Trophoblast cell (in vitro differentiated cells and primary cell): ENCODE measurements around the gene FLYWCH1.

Experiments used
- DNase-seq, 2 donors: peaks; one replicate each; pipeline ENCODE4 v3.0.0-alpha.2; 2016
- H2AFZ ChIP-seq: 2 replicates; pipeline ENCODE4 v1.6.1; 2013; ENCODE audit warnings: low read length, moderate library complexity, mild to moderate bottlenecking; ENCODE audit not compliant: insufficient read depth, poor library complexity
- H2AK5ac ChIP-seq: 2 replicates; pipeline ENCODE4 v1.6.1; 2013; ENCODE audit warnings: mild to moderate bottlenecking, low read length
- H2BK120ac ChIP-seq: 2 replicates; pipeline ENCODE4 v1.6.1; 2013; ENCODE audit warnings: low read length, mild to moderate bottlenecking, moderate library complexity; ENCODE audit not compliant: insufficient read depth, poor library complexity
- H2BK12ac ChIP-seq: 2 replicates; pipeline ENCODE4 v1.6.1; 2013; ENCODE audit warnings: mild to moderate bottlenecking, low read length, moderate library complexity
- H2BK5ac ChIP-seq: 2 replicates; pipeline ENCODE4 v1.6.1; 2013; ENCODE audit warnings: low read length, low read depth, moderate library complexity, mild to moderate bottlenecking; ENCODE audit not compliant: poor library complexity
- H3K14ac ChIP-seq: 2 replicates; pipeline ENCODE4 v1.6.1; 2013; ENCODE audit warnings: mild to moderate bottlenecking, low read length
- H3K18ac ChIP-seq: 2 replicates; pipeline ENCODE4 v1.6.1; 2013; ENCODE audit warnings: mild to moderate bottlenecking, low read length
- H3K23ac ChIP-seq: 2 replicates; pipeline ENCODE4 v1.6.1; 2013; ENCODE audit warnings: low read length
- H3K27ac ChIP-seq: 2 replicates; pipeline ENCODE4 v1.5.1; 2013; ENCODE audit warnings: low read depth, mild to moderate bottlenecking, inconsistent platforms, low read length, moderate library complexity
- H3K27me3 ChIP-seq: 2 replicates; pipeline ENCODE4 v1.6.1; 2013; ENCODE audit warnings: inconsistent platforms, mild to moderate bottlenecking, low read length, moderate library complexity; ENCODE audit not compliant: insufficient read depth
- H3K36me3 ChIP-seq, 2 experiments: 1 replicate in 1 of 2; 2 replicates in 1 of 2; pipeline ENCODE4 v1.6.1; 2013; ENCODE audit warnings: low read length in 2 of 2, mild to moderate bottlenecking in 2 of 2, moderate library complexity in 1 of 2; ENCODE audit not compliant: insufficient read depth in 2 of 2, control insufficient read depth in 1 of 2
- H3K4ac ChIP-seq: 2 replicates; pipeline ENCODE4 v1.6.1; 2013; ENCODE audit warnings: low read depth, mild to moderate bottlenecking, low read length, moderate library complexity
- H3K4me1 ChIP-seq, 2 experiments: 1 replicate in 1 of 2; 2 replicates in 1 of 2; pipeline ENCODE4 v1.6.1; 2013; ENCODE audit warnings: low read length in 2 of 2, mild to moderate bottlenecking in 2 of 2, moderate library complexity in 1 of 2; ENCODE audit not compliant: insufficient read depth in 2 of 2, control insufficient read depth in 1 of 2
- H3K4me2 ChIP-seq: 2 replicates; pipeline ENCODE4 v1.6.1; 2013; ENCODE audit warnings: inconsistent platforms, mild to moderate bottlenecking, low read length, moderate library complexity
- H3K4me3 ChIP-seq: 2 replicates; pipeline ENCODE4 v1.5.1; 2013; ENCODE audit warnings: mild to moderate bottlenecking, low read depth, low read length, inconsistent platforms
- H3K79me1 ChIP-seq: one replicate; pipeline ENCODE4 v1.6.1; 2013; ENCODE audit warnings: low read length
- H3K79me2 ChIP-seq: 2 replicates; pipeline ENCODE4 v1.6.1; 2013; ENCODE audit warnings: low read length, mild to moderate bottlenecking; ENCODE audit not compliant: control insufficient read depth, insufficient read depth, poor library complexity
- H3K9ac ChIP-seq: 2 replicates; pipeline ENCODE4 v1.6.1; 2013; ENCODE audit warnings: mild to moderate bottlenecking, low read length
- H3K9me3 ChIP-seq: 2 replicates; pipeline ENCODE4 v1.6.1; 2013; ENCODE audit warnings: low read depth, mild to moderate bottlenecking, control low read depth, inconsistent platforms, low read length; ENCODE audit not compliant: insufficient read depth
- H4K12ac ChIP-seq: 2 replicates; pipeline ENCODE4 v1.6.1; 2013; ENCODE audit warnings: low read depth, mild to moderate bottlenecking, low read length, moderate library complexity
- H4K8ac ChIP-seq: 2 replicates; pipeline ENCODE4 v1.6.1; 2013; ENCODE audit warnings: low read depth, mild to moderate bottlenecking, low read length, moderate library complexity
- H4K91ac ChIP-seq: one replicate; pipeline ENCODE4 v1.6.1; 2013; ENCODE audit warnings: low read depth, mild to moderate bottlenecking, low read length, moderate library complexity
- WGBS: extraction: QIAGEN DNeasy Blood & Tissue Kit; methylation state at CpG from one replicate; pipeline ENCODE4 v1.1.7; 2013; ENCODE audit warnings: missing lambda C conversion rate; ENCODE audit not compliant: insufficient read length, insufficient coverage; ENCODE audit errors: extremely low coverage; 5-methylcytosine and 5-hydroxymethylcytosine counted together

FLYWCH1 gene

GRCh38 chr16:2879854-2880508, 31.8 kb upstream of the FLYWCH1 start:
- no peak overlapping the region for H3K9ac ChIP-seq
- H2BK5ac ChIP-seq = no peak overlapping the region
- no peak for DNase-seq
- peaks cover 5% of the 10 kb centered on the region for H3K79me2 ChIP-seq
- no peaks in the 10 kb centered on the region for H3K9me3 ChIP-seq
- peaks cover 5% of the 10 kb centered on the region for H3K79me1 ChIP-seq
- no peak overlapping the region for H4K91ac ChIP-seq
- no peak overlapping the region for H3K4ac ChIP-seq
- H4K8ac ChIP-seq = no peak overlapping the region
- H3K18ac ChIP-seq = no peak overlapping the region
- peaks cover 5 to 9% of the 10 kb centered on the region in 2 experiments for H3K4me1 ChIP-seq
- no peak overlapping the region for H2AFZ ChIP-seq
- no peaks in the 10 kb centered on the region for H3K36me3 ChIP-seq
- H3K4me2 ChIP-seq = no peak overlapping the region
- no peak overlapping the region for H4K12ac ChIP-seq
- H2AK5ac ChIP-seq = no peak overlapping the region
- WGBS = no CpG with 5 or more reads among the region's 6 CpGs
- no peak overlapping the region for H3K14ac ChIP-seq
- H3K27me3 ChIP-seq = no peaks in the 10 kb centered on the region
- no peak overlapping the region for H3K4me3 ChIP-seq
- H2BK120ac ChIP-seq = no peak overlapping the region
- H3K23ac ChIP-seq = no peak overlapping the region
- H3K27ac ChIP-seq = no peak overlapping the region
- no peak overlapping the region for H2BK12ac ChIP-seq

DNA sequence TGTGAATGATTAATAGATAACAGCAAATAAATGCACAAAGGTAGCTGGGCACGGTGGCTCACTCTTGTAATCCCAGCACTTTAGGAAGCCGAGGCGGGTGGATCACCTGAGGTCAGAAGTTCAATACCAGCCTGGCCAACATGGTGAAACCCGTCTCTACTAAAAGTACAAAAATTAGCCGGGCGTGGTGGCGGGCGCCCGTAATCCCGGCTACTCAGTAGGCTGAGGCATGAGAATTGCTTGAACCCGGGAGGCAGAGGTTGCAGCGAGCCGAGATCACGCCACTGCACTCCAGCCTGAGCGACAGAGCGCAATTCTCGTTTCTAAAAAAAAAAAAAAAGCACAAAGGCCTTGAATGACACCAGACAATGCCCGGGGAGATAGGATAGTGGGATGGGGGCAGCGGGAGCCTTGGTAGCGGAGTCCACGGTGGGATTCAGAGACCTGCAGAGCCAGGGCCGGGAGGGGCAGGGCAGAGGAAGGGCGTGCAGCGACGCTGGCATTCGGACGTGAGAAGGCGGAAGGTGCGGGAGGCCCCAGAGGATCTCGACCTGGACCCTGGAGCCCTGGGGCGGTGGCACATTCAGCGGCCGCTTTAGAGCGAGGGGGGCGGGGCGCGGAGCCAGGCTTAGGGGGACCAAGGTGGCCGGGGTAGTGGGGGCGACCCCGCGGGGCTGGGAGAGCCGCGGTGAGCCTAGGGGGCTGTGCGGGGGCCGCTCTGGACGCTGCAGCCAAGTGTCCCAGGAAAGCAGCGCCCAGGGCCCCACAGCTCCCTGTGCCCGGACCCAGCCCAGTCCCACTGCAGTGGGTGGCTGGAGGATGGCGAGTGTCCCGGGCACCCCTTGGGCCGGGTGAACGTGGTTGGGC, 29.7 kb upstream of the FLYWCH1 start:
- H2AFZ ChIP-seq = peak overlapping the region; percentile 78
- no peak overlapping the region for H3K9ac ChIP-seq
- peak overlapping the region; percentile 75 for H3K4me3 ChIP-seq
- peaks cover 5% of the 10 kb centered on the region for H3K79me1 ChIP-seq
- no peak overlapping the region for H4K12ac ChIP-seq
- H3K27ac ChIP-seq = no peak overlapping the region
- no peaks in the 10 kb centered on the region for H3K36me3 ChIP-seq
- H3K79me2 ChIP-seq = peaks cover 5% of the 10 kb centered on the region
- peaks cover 5 to 9% of the 10 kb centered on the region in 2 experiments for H3K4me1 ChIP-seq
- no peak overlapping the region for H3K23ac ChIP-seq
- H3K4me2 ChIP-seq = peak overlapping the region; percentile 86
- H4K91ac ChIP-seq = no peak overlapping the region
- no peaks in the 10 kb centered on the region for H3K27me3 ChIP-seq
- H2BK120ac ChIP-seq = no peak overlapping the region
- no peak overlapping the region for H2AK5ac ChIP-seq
- H2BK5ac ChIP-seq = no peak overlapping the region
- peak overlapping the region; percentile 57 for H4K8ac ChIP-seq
- H3K9me3 ChIP-seq = no peaks in the 10 kb centered on the region
- H3K4ac ChIP-seq = no peak overlapping the region
- H3K18ac ChIP-seq = no peak overlapping the region
- H2BK12ac ChIP-seq = no peak overlapping the region
- H3K14ac ChIP-seq = peak overlapping the region; percentile 16
- WGBS = no CpG with 5 or more reads among the region's 52 CpGs
- DNase-seq = peak; percentile 37 to 62

DNA sequence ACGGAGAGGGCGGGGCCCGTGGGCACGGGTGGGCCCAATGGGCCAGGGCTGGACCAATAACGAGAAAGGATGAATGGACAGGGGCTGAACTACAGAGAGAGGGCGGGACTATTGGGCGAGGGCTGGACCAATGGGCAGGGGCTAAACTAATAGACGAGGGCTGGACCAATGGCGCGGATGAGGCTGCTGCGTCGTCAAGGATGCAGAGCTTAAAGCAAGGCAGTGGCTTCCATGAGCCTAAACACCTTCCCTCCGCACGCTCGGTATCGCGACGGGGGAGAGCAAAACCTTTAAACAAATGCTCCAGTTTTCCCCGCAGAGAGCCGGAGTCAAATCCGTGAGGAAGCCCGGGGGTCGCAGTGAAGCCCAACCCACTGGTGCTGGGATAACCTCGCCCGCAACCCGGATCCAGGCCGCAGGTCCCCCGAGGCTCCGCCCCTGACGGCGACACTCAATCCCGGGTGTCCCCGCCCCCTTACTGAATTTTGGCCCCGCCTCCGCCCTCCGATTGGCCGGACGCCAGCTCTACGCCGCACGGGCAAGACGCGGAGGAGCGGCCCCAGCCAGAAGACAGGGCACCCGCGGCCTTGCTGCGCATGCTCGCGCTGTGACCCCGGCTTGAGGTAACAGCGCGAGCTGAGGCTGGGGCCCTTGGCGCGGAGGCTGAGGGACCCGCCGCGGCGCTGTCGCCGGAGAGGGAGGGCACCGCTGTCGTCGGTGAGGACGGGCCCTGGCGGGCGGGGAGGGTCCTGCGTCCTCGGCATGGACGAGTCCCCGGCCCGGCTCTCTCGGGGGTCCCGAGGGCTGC, 28.9 kb upstream of the FLYWCH1 start, which contains the start of gene FLYWCH2:
FLYWCH2 (plus strand) TSS at position 566 of the 808 bp plus-strand sequence. CDS start 13,235 bp downstream, outside the sequence.
- Histone ChIP-seq H3K79me2 (peaks cover 5% of the 10 kb centered on the region), H2BK120ac (no peak within 1 kb of the TSS), H4K12ac (no peak within 1 kb of the TSS), H2AFZ (peak within 1 kb of the TSS; percentile 78), H4K8ac (peak within 1 kb of the TSS; percentile 64), H3K4ac (no peak within 1 kb of the TSS), H3K4me1 (peaks cover 5 to 9% of the 10 kb centered on the region in 2 experiments), H3K27ac (no peak within 1 kb of the TSS), H3K27me3 (no peaks in the 10 kb centered on the region), H3K36me3 (no peaks in the 10 kb centered on the region), H2BK5ac (no peak within 1 kb of the TSS), H3K4me2 (peak within 1 kb of the TSS; percentile 87), H3K9me3 (no peaks in the 10 kb centered on the region), H2BK12ac (no peak within 1 kb of the TSS), H3K14ac (peak within 1 kb of the TSS; percentile 16), H2AK5ac (no peak within 1 kb of the TSS), H3K79me1 (peaks cover 5% of the 10 kb centered on the region), H3K9ac (peak within 1 kb of the TSS; percentile 85), H3K4me3 (peak within 1 kb of the TSS; percentile 91), H3K18ac (peak within 1 kb of the TSS; percentile 6), H3K23ac (no peak within 1 kb of the TSS), H4K91ac (no peak within 1 kb of the TSS)
- no CpG with 5 or more reads among the region's 73 CpGs for WGBS
- peak; percentile 96 to 99 for DNase-seq

DNA sequence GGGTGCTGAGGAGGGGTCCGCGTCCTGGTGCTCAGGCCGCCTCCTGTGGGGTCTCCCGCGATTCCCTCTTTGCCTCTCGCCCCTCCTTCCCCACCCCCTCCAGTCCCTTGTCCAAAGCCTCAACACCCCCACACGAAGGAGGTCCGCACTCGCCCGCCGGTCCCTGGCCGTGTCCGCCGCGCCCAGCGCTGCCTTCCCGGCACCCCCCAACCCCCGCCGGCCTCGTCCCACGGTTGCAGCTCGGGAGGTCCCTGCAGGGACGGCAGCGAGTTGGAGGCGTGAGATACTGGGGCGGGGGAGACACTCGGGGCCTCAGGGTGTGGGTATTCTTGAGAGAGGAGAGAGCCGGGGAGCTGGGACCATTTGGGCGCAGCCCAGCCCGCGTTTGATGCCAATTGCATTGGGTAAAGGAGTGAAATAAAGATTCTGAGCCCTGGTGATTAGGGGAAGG, 28.2 kb upstream of the FLYWCH1 start:
- no CpG with 5 or more reads among the region's 31 CpGs for WGBS
- H3K23ac ChIP-seq = no peak overlapping the region

More for the DNA sequence above, 28.2 kb upstream of the FLYWCH1 start:
- H3K79me2 ChIP-seq = peaks cover 5% of the 10 kb centered on the region
- no peak overlapping the region for H2AK5ac ChIP-seq
- H3K9ac ChIP-seq = peak overlapping the region; percentile 85
- H3K4me3 ChIP-seq = peak overlapping the region; percentile 91
- peak overlapping the region; percentile 3 for H2AFZ ChIP-seq
- H3K18ac ChIP-seq = peak overlapping the region; percentile 6
- no peaks in the 10 kb centered on the region for H3K9me3 ChIP-seq
- H2BK12ac ChIP-seq = no peak overlapping the region
- peak overlapping the region; percentile 7 for H3K14ac ChIP-seq
- H4K8ac ChIP-seq = peak overlapping the region; percentile 50
- peaks cover 5% of the 10 kb centered on the region for H3K79me1 ChIP-seq
- no peak overlapping the region for H2BK120ac ChIP-seq
- peak overlapping the region; percentile 87 for H3K4me2 ChIP-seq
- no peak overlapping the region for H4K12ac ChIP-seq
- H3K4me1 ChIP-seq = peaks cover 5 to 9% of the 10 kb centered on the region in 2 experiments
- peak in 1 of 2 donors; percentile 5 for DNase-seq
- H3K27ac ChIP-seq = no peak overlapping the region
- H3K4ac ChIP-seq = no peak overlapping the region
- H3K36me3 ChIP-seq = no peaks in the 10 kb centered on the region
- no peaks in the 10 kb centered on the region for H3K27me3 ChIP-seq
- no peak overlapping the region for H2BK5ac ChIP-seq
- no peak overlapping the region for H4K91ac ChIP-seq
